GM18907 (cell line): ENCODE data around the gene SCARB1.

Experiments
- ATAC-seq: cut with Tn5 transposase; IDR thresholded peaks from one replicate; pipeline ENCODE4 v1.9.1; 2021; ENCODE audit warnings: mild to moderate bottlenecking, moderate library complexity; ENCODE audit not compliant: unreplicated experiment

Gene SCARB1

GRCh38 chr12:124865728-124866127 lies 2.1 kb upstream of the SCARB1 start:
- no peak for ATAC-seq

GRCh38 chr12:124864326-124864752 lies 675 bp upstream of the SCARB1 start:
- ATAC-seq, result no peak

DNA sequence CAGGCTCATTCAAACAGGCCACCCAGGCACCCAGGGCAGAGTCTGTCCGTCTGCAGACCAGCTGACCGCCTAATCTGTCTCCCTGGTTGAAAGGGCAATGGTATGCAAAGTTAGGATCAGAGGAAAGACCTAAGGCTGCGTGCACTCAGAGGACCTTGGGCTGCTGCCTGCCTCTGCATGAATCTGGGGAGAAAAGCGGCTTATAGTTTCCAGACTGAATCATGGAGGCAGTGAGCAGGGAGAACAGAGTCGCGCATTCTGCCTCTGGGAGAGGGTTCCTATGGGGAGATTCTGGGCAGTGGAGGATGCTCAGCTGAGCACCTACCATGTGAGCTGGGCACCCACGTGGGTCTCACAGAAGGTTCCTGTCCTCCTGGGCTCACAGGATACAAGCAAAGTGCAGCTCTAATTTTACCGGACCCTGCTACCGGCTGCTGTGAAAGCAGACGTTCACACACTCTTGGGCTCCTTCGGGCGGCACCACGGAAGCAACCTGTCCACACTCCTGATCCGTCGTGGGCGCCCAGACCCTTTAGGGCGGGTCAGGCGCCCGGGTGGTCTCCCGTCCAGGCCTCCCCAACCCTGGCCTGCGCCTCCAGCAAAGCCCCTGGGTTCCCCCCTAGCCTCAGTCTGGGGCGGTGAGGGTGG lies 772 bp downstream of the SCARB1 start:
- peak; percentile 24 for ATAC-seq

DNA sequence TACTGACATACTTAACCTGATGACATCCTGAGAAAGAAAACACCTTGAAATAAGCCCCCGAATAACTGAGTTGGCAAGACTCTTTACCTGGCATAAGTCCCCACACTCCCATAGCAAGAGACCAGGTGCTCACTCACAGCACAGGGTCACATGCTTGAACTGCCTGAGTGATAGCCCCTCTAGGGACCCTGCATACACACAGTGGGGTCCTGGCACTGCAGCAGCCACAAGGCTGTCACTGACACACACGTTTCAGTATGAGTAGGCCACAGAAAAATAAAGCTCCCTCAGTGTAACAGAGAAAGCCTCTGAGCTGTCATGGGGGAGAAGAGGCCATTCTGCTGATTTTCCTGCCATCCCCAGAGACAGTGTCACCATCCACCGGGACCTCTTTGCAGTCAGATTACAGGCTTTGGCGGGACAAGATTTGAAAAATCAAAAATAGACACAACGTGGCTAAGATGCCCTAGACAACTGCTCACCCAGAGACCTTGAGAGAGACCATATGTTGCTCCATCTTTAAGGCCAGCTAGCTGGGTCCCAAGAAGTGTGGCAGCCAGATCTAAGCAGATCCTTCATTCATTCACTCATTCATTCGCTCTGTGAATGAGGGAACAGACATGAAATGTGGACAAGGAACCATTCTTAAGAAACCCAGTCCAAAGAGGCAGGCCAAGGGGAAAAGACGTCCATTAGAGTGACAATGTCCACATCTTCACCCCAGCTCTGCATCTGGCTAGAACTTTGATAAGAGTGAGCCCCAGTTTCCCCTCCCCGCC lies 1.6 kb downstream of the SCARB1 start:
- ATAC-seq, result no peak

GRCh38 chr12:124861492-124861891 lies 2.2 kb downstream of the SCARB1 start:
- no peak for ATAC-seq

DNA sequence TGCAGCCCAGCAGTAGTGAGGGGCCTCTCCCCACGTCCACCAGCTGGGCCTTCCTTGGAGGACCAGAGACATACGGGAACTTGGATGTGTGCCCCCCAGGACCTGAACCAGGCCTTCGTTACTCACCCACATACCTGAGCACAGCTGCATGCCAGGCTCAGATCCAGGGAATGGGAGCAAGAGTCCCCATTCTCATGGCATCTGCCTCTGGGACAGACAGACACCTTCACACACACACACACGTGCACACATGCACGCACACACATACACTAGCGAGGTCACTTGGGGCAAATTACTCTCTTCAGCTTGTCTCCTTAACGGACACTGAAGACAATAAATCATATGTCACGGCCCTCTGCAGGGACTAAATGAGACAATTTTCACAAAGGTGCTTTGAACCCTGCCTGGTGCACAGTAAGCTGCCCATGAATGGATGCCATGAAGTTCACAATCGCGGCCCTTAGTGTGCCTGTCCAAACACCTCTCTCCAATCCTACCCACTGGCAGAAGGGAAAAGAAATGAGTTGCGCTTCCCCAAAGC lies 5.7 kb downstream of the SCARB1 start:
- no peak for ATAC-seq

- no peak for ATAC-seq
Observed at GRCh38 chr12:124856842-124857178, 6.9 kb downstream of the SCARB1 start.

DNA sequence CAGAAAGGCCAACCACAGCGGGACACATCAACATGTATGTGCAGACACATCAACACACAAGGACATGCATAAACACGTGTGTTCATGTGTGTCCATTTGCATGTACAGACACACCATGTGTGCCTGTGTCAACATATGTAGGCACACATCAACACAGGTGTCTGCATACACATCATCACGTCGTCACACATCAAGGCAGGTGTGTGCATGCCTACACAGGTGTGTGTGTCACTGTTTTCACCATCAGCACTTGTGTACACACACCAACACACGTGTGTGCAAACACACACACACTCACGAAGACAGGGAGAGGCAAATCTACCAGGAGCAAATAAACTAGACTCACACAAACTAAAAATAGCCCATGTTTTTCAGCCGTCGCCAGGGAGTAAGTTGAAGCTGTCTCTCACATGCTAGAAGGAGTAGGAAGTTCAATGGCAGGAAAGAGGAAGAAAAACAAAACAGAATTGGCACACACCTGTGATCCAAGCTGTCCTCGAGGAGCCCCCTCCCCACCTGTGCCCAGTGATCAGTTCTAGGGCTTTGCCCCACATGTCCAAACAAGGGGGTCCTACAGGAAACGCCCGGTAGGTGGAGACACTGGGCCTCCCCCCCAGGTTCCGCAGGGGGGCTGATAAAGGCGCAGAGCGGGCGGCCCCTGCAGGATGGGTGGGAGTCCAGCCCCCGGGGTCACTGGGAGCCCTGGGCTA lies 7.4 kb downstream of the SCARB1 start:
- ATAC-seq, result no peak

GRCh38 chr12:124855275-124855957 lies 8.2 kb downstream of the SCARB1 start:
- no peak for ATAC-seq

DNA sequence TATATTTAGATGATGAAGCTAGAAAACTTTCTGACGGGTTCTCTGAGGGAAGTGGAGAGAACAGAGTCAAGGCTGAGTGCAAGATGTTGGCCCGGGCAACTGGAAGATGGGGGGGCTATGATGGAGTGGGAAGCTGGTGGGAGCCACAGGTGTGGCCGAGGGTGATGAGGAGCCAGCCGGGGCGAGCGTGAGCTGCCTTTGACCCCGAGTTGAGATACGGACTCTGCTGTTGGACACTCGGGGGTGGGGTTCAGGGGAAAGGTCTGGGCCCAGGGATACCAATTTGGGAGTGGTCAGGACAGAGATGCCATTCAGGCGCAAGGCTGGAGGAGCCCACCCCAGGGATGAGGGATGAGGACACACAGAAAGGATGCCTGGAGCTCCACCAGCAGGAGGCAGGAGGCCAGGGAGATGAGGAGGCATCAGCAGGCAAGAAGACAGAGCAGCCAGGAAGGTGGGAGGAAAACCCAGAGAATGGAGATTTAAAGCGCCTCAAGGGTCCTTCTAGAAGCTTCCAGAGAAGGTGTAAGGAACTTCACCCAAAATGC lies 9.0 kb downstream of the SCARB1 start:
- no peak for ATAC-seq

DNA sequence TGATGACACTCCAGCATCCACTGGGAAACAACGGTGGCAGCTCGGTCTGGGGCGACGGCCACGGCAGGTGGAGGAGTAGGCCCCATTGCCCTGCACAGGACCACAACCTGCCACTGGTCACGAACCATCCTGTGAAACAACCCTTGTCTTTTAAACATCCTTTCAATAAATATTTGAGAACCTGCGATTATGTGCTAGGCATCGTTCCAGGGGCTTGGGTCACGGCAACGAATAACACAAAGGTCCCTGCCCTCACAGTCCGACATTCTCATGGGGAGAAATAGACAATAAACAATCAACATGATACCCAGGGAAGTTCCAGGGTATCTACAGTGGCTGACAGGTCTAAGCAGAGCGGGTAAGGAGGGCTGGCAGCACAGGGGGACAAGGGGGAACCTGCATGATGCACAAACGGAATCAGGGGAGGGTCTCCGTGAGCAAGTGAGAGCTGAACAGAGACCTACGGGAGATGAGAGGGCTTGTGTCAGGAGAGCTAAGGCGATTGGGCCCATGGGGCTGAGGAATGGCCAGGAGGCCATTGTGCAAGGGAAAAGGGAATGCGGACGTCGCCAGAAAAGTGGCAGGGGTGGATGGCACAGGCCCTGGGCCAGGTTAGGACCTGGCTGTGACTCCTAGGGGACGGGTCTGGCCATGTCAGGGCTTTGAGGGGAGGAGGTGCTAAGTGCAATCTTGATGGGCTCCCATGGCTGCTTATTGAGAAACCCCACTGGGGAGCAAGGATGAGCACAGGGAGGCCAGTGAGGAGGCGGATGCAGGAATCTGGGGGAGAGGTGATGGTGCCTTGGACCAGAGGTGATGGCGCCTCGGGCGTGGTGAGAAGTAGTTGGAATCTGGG lies 9.7 kb downstream of the SCARB1 start:
- ATAC-seq, result no peak

- no peak for ATAC-seq
Observed at GRCh38 chr12:124852911-124853427, 10.7 kb downstream of the SCARB1 start.

GRCh38 chr12:124852329-124852831 lies 11.3 kb downstream of the SCARB1 start:
- no peak for ATAC-seq

GRCh38 chr12:124851342-124851741 lies 12.3 kb downstream of the SCARB1 start:
- ATAC-seq, result no peak

- no peak for ATAC-seq
Observed at GRCh38 chr12:124849382-124849781, 14.3 kb downstream of the SCARB1 start.

GRCh38 chr12:124848621-124849380 lies 14.9 kb downstream of the SCARB1 start:
- no peak for ATAC-seq

- no peak for ATAC-seq
Observed at GRCh38 chr12:124847113-124848074, 16.3 kb downstream of the SCARB1 start.
